Measurements from ENCODE around the gene LIPN. TPM values are rescaled to one million over a fixed set of nuclear protein-coding genes. Genes with fewer than 3 reads are reported as not detected.

Gene LIPN
- total and polyA plus RNA-seq, 2 of the 8 experiments (the other 6 are each of a cell fraction or from before 2014, with no cell fraction given) = not detected

DNA sequence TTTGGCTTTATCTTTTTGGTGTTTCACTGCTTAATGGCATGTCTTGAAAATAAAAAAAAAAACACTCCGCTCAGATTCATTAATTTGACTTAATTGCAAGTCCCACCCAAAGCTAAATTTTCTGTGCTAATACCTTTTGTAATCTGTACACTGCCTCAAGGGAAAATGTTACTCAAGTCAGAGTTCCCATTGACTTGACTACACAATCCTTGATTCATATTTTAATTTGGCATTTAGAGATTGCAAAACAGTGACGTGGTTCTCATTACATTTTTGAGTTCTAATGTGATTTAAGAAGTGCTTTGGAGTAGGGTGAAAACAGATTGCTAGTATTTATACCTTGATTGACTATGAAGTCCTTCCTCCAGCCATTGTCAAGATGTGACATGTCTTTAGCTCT, 21.4 kb downstream of the LIPN start:
- Histone ChIP-seq H3K79me1 (ENCODE audit: low read depth, low read length) (no peaks in the 10 kb centered on the region), H2BK120ac (replicated peaks; ENCODE audit: low read depth, low read length) (no peak overlapping the region), H3K4me2 (ENCODE audit: insufficient read depth in 1 of 2, low read depth in 2 of 2, low read length in 2 of 2) (no peak overlapping the region), H4K8ac (ENCODE audit: extremely low read depth, insufficient read depth, low read length) (no peak overlapping the region), H3K27me3 (replicated peaks in 1 of 4; ENCODE audit: control insufficient read depth in 3 of 4, extremely low read depth in 1 of 4, insufficient read depth in 3 of 4, low read length in 3 of 4) (no peaks in the 10 kb centered on the region; a peak in 1 of 7 replicates), H3K79me2 (ENCODE audit: control insufficient read depth in 1 of 2, insufficient read depth in 2 of 2, low read length in 2 of 2) (no peaks in the 10 kb centered on the region), H3K4ac (replicated peaks; ENCODE audit: insufficient read length, low read depth, low read length) (no peak overlapping the region), H3K18ac (ENCODE audit: extremely low read depth, low read length) (no peak overlapping the region), H2BK15ac (ENCODE audit: low read length) (no peak overlapping the region), H2BK20ac (ENCODE audit: low read length) (no peak overlapping the region), H3K27ac (ENCODE audit: low read depth, low read length) (no peak overlapping the region), H3K9me3 (ENCODE audit: insufficient read depth in 2 of 2, low read depth in 1 of 2, low read length in 1 of 2) (no peaks in the 10 kb centered on the region), H3K56ac (replicated peaks; ENCODE audit: insufficient read length, low read depth, low read length) (no peak overlapping the region), H3K4me1 (replicated peaks in 1 of 4; ENCODE audit: control insufficient read depth in 3 of 4, insufficient read depth in 4 of 4, low read length in 3 of 4) (no peaks in the 10 kb centered on the region), H4K20me1 (replicated peaks in 1 of 2; ENCODE audit: control insufficient read depth in 1 of 2, insufficient read depth in 2 of 2, low read length in 2 of 2) (no peaks in the 10 kb centered on the region), H3K36me3 (ENCODE audit: control insufficient read depth in 2 of 4, insufficient read depth in 4 of 4, low read length in 3 of 4) (no peaks in the 10 kb centered on the region; a peak in 1 of 8 replicates), H3K14ac (ENCODE audit: insufficient read length) (no peak overlapping the region), H3K9ac (replicated peaks in 1 of 4; ENCODE audit: extremely low read depth in 1 of 4, low read depth in 3 of 4, low read length in 3 of 4) (no peak overlapping the region), H2AFZ (ENCODE audit: low read length) (no peak overlapping the region), H2BK5ac (ENCODE audit: low read depth, low read length) (no peak overlapping the region), H4K91ac (replicated peaks; ENCODE audit: insufficient read length, low read length) (no peak overlapping the region), H3K23ac (ENCODE audit: insufficient read length) (no peak overlapping the region), H4K5ac (ENCODE audit: insufficient read length, low read depth, low read length) (no peak overlapping the region), H2AK5ac (ENCODE audit: low read depth, low read length) (no peak overlapping the region), H3K23me2 (ENCODE audit: low read depth, low read length) (no peaks in the 10 kb centered on the region; the same call in 1 of the 2 replicates), H2BK12ac (ENCODE audit: low read depth, low read length) (no peak overlapping the region), H3K4me3 (ENCODE audit: extremely low read depth in 1 of 4, insufficient read depth in 2 of 4, low read depth in 3 of 4, low read length in 4 of 4) (no peak overlapping the region)
- 84% methylated on average over 2 of the region's 2 CpGs; no CpG with 5 or more reads in 1 of the 2 experiments for WGBS, 2 experiments (ENCODE audit: extremely low coverage in 1 of 2, insufficient coverage in 1 of 2, insufficient read length in 1 of 2, insufficient replicate concordance in 2 of 2, low coverage in 1 of 2, low lambda C conversion rate in 2 of 2, missing lambda C conversion rate in 1 of 2)
- FAIRE-seq (no peak), DNase-seq (ENCODE audit: low read depth in 1 of 2, low spot score in 2 of 2) (no peak)
- CTCF ChIA-PET (ENCODE audit: partially characterized antibody) = interaction anchor here (0.6 to 1.4 kb wide), 3 partner anchors 29 to 117 kb away, joined by 3 to 4 read pairs (median 3); no protein-coding TSS in a partner anchor
- POLR2A ChIA-PET (ENCODE audit: partially characterized antibody) = no interaction called here
- TF ChIP-seq KDM5A (IDR thresholded peaks at IDR 0.05; ENCODE audit: low read length) (no peak), POLR2A (IDR thresholded peaks at IDR 0.05; ENCODE audit: control extremely low read depth in 1 of 2, low read depth in 2 of 2, low read length in 2 of 2) (no peak), GTF2F1 (IDR thresholded peaks at IDR 0.05; ENCODE audit: borderline replicate concordance, low read depth, low read length) (no peak)
